Measurements from ENCODE around the gene FAM50B.

FAM50B gene

DNA sequence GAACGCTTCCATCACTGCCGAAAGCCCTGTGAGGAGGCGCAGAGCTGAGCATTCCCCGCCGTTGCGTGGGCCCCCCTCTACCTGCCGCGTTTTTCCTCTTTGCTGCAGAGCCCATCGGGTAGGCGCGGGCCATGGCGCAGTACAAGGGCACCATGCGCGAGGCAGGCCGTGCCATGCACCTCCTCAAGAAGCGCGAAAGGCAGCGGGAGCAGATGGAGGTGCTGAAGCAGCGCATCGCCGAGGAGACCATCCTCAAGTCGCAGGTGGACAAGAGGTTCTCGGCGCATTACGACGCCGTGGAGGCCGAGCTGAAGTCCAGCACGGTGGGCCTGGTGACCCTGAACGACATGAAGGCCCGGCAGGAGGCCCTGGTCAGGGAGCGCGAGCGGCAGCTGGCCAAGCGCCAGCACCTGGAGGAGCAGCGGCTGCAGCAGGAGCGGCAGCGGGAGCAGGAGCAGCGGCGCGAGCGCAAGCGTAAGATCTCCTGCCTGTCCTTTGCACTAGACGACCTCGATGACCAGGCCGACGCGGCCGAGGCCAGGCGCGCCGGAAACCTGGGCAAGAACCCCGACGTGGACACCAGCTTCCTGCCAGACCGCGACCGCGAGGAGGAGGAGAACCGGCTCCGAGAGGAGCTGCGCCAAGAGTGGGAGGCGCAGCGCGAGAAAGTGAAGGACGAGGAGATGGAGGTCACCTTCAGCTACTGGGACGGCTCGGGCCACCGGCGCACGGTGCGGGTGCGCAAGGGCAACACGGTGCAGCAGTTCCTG, 693 bp downstream of the FAM50B start:
- Histone ChIP-seq H3K27ac (replicated peaks; ENCODE audit: low read length) (no peak overlapping the region), H3K4me3 (ENCODE audit: low read length in 2 of 2) (peak overlapping the region in 1 of 2 donors; percentile 87), H2AK5ac (ENCODE audit: low read depth, low read length) (peak overlapping the region; percentile 69), H3K18ac (ENCODE audit: low read length) (peak overlapping the region; percentile 90), H4K8ac (ENCODE audit: low read depth, low read length) (peak overlapping the region; percentile 89), H4K91ac (ENCODE audit: low read depth, low read length, poor library complexity) (peak overlapping the region; percentile 77), H3K79me1 (ENCODE audit: low read depth, low read length) (peaks cover 1% of the 10 kb centered on the region), H3K36me3 (replicated peaks in 1 of 2; ENCODE audit: control insufficient read depth in 2 of 2, insufficient read depth in 2 of 2, low read length in 2 of 2) (no peaks in the 10 kb centered on the region), H2BK12ac (ENCODE audit: low read length) (no peak overlapping the region), H2BK15ac (ENCODE audit: low read length) (peak overlapping the region; percentile 28), H2BK120ac (ENCODE audit: low read depth, low read length) (peak overlapping the region; percentile 6), H3K27me3 (ENCODE audit: control insufficient read depth in 3 of 3, insufficient read depth in 3 of 3, low read depth in 1 of 3, low read length in 3 of 3) (no peaks in the 10 kb centered on the region), H3K9me3 (replicated peaks in 1 of 2; ENCODE audit: control insufficient read depth in 2 of 2, insufficient read depth in 1 of 2, low read depth in 1 of 2, low read length in 2 of 2) (peaks cover 5 to 10% of the 10 kb centered on the region in 2 donors), H3K4me1 (ENCODE audit: control insufficient read depth in 2 of 2, insufficient read depth in 1 of 2, low read depth in 1 of 2, low read length in 2 of 2) (peaks cover 0 to 2% of the 10 kb centered on the region in 2 donors), H2AFZ (ENCODE audit: low read length) (peak overlapping the region; percentile 20), H3K23ac (ENCODE audit: low read depth, low read length, poor library complexity) (peak overlapping the region; percentile 73), H3K14ac (ENCODE audit: low read length) (peak overlapping the region; percentile 83), H3K4ac (ENCODE audit: low read length) (peak overlapping the region; percentile 90), H3K4me2 (ENCODE audit: insufficient read depth, low read length, poor library complexity, severe bottlenecking) (peak overlapping the region; percentile 47), H2BK5ac (ENCODE audit: low read length) (no peak overlapping the region), H3K9ac (ENCODE audit: low read depth, low read length, poor library complexity) (peak overlapping the region; percentile 82)
- WGBS, 2 donors (ENCODE audit: extremely low coverage in 2 of 2, insufficient read length in 2 of 2, insufficient replicate concordance in 1 of 2), result no CpG with 5 or more reads among the region's 73 CpGs
- DNase-seq (ENCODE audit: low spot score), result no peak

DNA sequence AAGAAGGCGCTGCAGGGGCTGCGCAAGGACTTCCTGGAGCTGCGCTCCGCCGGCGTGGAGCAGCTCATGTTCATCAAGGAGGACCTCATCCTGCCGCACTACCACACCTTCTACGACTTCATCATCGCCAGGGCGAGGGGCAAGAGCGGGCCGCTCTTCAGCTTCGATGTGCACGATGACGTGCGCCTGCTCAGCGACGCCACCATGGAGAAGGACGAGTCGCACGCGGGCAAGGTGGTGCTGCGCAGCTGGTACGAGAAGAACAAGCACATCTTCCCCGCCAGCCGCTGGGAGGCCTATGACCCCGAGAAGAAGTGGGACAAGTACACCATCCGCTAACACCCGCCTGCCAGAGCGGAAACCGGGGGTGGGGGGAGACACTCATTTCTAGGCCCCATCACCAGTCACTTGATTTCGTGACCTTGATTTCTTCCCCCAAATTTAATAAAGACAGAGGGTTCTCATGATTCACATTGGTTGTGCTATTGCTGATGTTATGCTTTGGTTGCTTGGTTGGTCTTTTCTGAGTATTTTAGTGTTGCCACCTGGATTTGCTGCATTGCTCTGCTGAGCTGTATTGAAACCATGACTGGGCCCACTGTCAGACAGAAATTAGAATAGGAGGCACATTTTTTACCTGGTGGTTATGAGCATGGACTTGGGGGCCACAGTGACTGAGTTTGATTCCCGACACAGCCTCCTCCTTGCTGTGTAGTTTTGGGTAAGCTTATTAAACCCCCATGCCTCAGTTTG, 1.5 kb downstream of the FAM50B start:
- H3K9me3 ChIP-seq (replicated peaks in 1 of 2; ENCODE audit: control insufficient read depth in 2 of 2, insufficient read depth in 1 of 2, low read depth in 1 of 2, low read length in 2 of 2), result peaks cover 5 to 10% of the 10 kb centered on the region in 2 donors
- WGBS, 2 donors (ENCODE audit: extremely low coverage in 2 of 2, insufficient read length in 2 of 2, insufficient replicate concordance in 1 of 2), result no CpG with 5 or more reads among the region's 33 CpGs

DNA sequence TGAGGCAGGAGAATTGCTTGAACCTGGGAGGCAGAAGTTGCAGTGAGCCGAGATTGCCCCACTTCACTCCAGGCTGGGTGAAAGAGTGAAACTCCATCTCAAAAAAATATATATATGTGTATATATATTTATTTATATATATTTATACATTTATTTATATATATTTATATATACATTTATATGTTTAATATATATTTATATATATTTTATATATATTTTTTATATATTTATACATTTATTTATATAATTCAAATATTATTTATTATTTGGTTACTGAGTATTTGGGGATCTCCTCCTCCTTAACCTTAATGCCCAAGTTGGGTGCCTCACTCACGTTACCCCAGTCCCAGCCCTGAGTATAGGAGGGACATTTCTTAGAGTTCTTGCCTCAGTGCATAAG, 2.7 kb downstream of the FAM50B start:
- no peak overlapping the region for H4K8ac ChIP-seq (ENCODE audit: low read depth, low read length)
- DNase-seq (ENCODE audit: low spot score), result no peak
- H3K23ac ChIP-seq (ENCODE audit: low read depth, low read length, poor library complexity), result no peak overlapping the region
- no peak overlapping the region for H2AFZ ChIP-seq (ENCODE audit: low read length)
- H4K91ac ChIP-seq (ENCODE audit: low read depth, low read length, poor library complexity), result no peak overlapping the region
- peaks cover 5 to 7% of the 10 kb centered on the region in 2 donors for H3K9me3 ChIP-seq (replicated peaks in 1 of 2; ENCODE audit: control insufficient read depth in 2 of 2, insufficient read depth in 1 of 2, low read depth in 1 of 2, low read length in 2 of 2)
- no peak overlapping the region for H3K4me3 ChIP-seq (ENCODE audit: low read length in 2 of 2)
- H3K4ac ChIP-seq (ENCODE audit: low read length), result no peak overlapping the region
- no peak overlapping the region for H2BK12ac ChIP-seq (ENCODE audit: low read length)
- peaks cover 1% of the 10 kb centered on the region for H3K79me1 ChIP-seq (ENCODE audit: low read depth, low read length)
- H3K36me3 ChIP-seq (replicated peaks in 1 of 2; ENCODE audit: control insufficient read depth in 2 of 2, insufficient read depth in 2 of 2, low read length in 2 of 2), result no peaks in the 10 kb centered on the region
- no peak overlapping the region for H3K4me2 ChIP-seq (ENCODE audit: insufficient read depth, low read length, poor library complexity, severe bottlenecking)
- no peak overlapping the region for H3K18ac ChIP-seq (ENCODE audit: low read length)
- no peak overlapping the region for H3K9ac ChIP-seq (ENCODE audit: low read depth, low read length, poor library complexity)
- no peak overlapping the region for H3K14ac ChIP-seq (ENCODE audit: low read length)
- no peak overlapping the region for H2BK15ac ChIP-seq (ENCODE audit: low read length)
- no peaks in the 10 kb centered on the region for H3K27me3 ChIP-seq (ENCODE audit: control insufficient read depth in 3 of 3, insufficient read depth in 3 of 3, low read depth in 1 of 3, low read length in 3 of 3)
- no peak overlapping the region for H3K27ac ChIP-seq (replicated peaks; ENCODE audit: low read length)
- H2BK5ac ChIP-seq (ENCODE audit: low read length), result no peak overlapping the region
- peaks cover 0 to 2% of the 10 kb centered on the region in 2 donors for H3K4me1 ChIP-seq (ENCODE audit: control insufficient read depth in 2 of 2, insufficient read depth in 1 of 2, low read depth in 1 of 2, low read length in 2 of 2)
- WGBS, 2 donors (ENCODE audit: extremely low coverage in 2 of 2, insufficient read length in 2 of 2, insufficient replicate concordance in 1 of 2), result no CpG with 5 or more reads among the region's 2 CpGs
- no peak overlapping the region for H2BK120ac ChIP-seq (ENCODE audit: low read depth, low read length)
- no peak overlapping the region for H2AK5ac ChIP-seq (ENCODE audit: low read depth, low read length)

More for the DNA sequence above, 1.5 kb downstream of the FAM50B start:
- H3K36me3 ChIP-seq (replicated peaks in 1 of 2; ENCODE audit: control insufficient read depth in 2 of 2, insufficient read depth in 2 of 2, low read length in 2 of 2), result no peaks in the 10 kb centered on the region
- H2BK15ac ChIP-seq (ENCODE audit: low read length), result peak overlapping the region; percentile 28
- H4K8ac ChIP-seq (ENCODE audit: low read depth, low read length), result no peak overlapping the region
- no peak overlapping the region for H2BK12ac ChIP-seq (ENCODE audit: low read length)
- no peak overlapping the region for H2BK5ac ChIP-seq (ENCODE audit: low read length)
- H3K27ac ChIP-seq (replicated peaks; ENCODE audit: low read length), result no peak overlapping the region
- no peak overlapping the region for H3K4me2 ChIP-seq (ENCODE audit: insufficient read depth, low read length, poor library complexity, severe bottlenecking)
- H3K4ac ChIP-seq (ENCODE audit: low read length), result no peak overlapping the region
- H3K23ac ChIP-seq (ENCODE audit: low read depth, low read length, poor library complexity), result no peak overlapping the region
- DNase-seq (ENCODE audit: low spot score), result no peak
- H3K79me1 ChIP-seq (ENCODE audit: low read depth, low read length), result peaks cover 1% of the 10 kb centered on the region
- no peak overlapping the region for H3K14ac ChIP-seq (ENCODE audit: low read length)
- H3K18ac ChIP-seq (ENCODE audit: low read length), result no peak overlapping the region
- no peak overlapping the region for H2BK120ac ChIP-seq (ENCODE audit: low read depth, low read length)
- H4K91ac ChIP-seq (ENCODE audit: low read depth, low read length, poor library complexity), result no peak overlapping the region
- no peak overlapping the region for H3K9ac ChIP-seq (ENCODE audit: low read depth, low read length, poor library complexity)
- H2AK5ac ChIP-seq (ENCODE audit: low read depth, low read length), result peak overlapping the region; percentile 6
- no peak overlapping the region for H3K4me3 ChIP-seq (ENCODE audit: low read length in 2 of 2)
- H2AFZ ChIP-seq (ENCODE audit: low read length), result no peak overlapping the region
- H3K4me1 ChIP-seq (ENCODE audit: control insufficient read depth in 2 of 2, insufficient read depth in 1 of 2, low read depth in 1 of 2, low read length in 2 of 2), result peaks cover 0 to 2% of the 10 kb centered on the region in 2 donors
- H3K27me3 ChIP-seq (ENCODE audit: control insufficient read depth in 3 of 3, insufficient read depth in 3 of 3, low read depth in 1 of 3, low read length in 3 of 3), result no peaks in the 10 kb centered on the region

DNA sequence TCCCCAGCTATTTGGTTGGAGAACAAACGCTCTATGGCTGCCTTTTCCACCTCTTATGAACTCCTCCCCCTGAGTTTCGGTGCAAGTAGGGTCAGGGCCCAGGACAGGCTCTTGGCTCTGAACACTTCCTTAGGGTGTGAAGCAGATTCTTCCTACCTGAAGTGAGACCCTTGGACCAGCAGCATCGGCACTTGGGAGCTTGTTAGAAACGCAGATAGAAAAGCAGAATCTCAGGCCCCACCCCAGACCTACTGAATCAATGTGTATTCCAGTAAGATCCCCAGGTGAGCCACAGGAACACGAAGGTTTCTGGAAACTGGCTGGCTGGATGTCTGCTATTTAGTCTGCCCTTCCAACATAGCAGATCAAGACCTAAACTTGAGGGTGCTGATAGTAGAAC, 3.2 kb downstream of the FAM50B start:
- no peak overlapping the region for H2BK5ac ChIP-seq (ENCODE audit: low read length)
- no peak overlapping the region for H4K91ac ChIP-seq (ENCODE audit: low read depth, low read length, poor library complexity)
- no peak overlapping the region for H2BK12ac ChIP-seq (ENCODE audit: low read length)
- H3K4me2 ChIP-seq (ENCODE audit: insufficient read depth, low read length, poor library complexity, severe bottlenecking), result no peak overlapping the region
- H3K23ac ChIP-seq (ENCODE audit: low read depth, low read length, poor library complexity), result no peak overlapping the region
- H3K27ac ChIP-seq (replicated peaks; ENCODE audit: low read length), result no peak overlapping the region
- no peak for DNase-seq (ENCODE audit: low spot score)
- no CpG with 5 or more reads among the region's 5 CpGs for WGBS, 2 donors (ENCODE audit: extremely low coverage in 2 of 2, insufficient read length in 2 of 2, insufficient replicate concordance in 1 of 2)
- no peak overlapping the region for H2AK5ac ChIP-seq (ENCODE audit: low read depth, low read length)
- H2AFZ ChIP-seq (ENCODE audit: low read length), result no peak overlapping the region
- no peak overlapping the region for H3K18ac ChIP-seq (ENCODE audit: low read length)
- H3K9ac ChIP-seq (ENCODE audit: low read depth, low read length, poor library complexity), result no peak overlapping the region
- no peak overlapping the region for H2BK15ac ChIP-seq (ENCODE audit: low read length)
- no peak overlapping the region for H3K4ac ChIP-seq (ENCODE audit: low read length)
- H3K4me1 ChIP-seq (ENCODE audit: control insufficient read depth in 2 of 2, insufficient read depth in 1 of 2, low read depth in 1 of 2, low read length in 2 of 2), result peaks cover 0 to 2% of the 10 kb centered on the region in 2 donors
- H2BK120ac ChIP-seq (ENCODE audit: low read depth, low read length), result no peak overlapping the region
- H3K4me3 ChIP-seq (ENCODE audit: low read length in 2 of 2), result no peak overlapping the region
- peaks cover 1% of the 10 kb centered on the region for H3K79me1 ChIP-seq (ENCODE audit: low read depth, low read length)
- H3K9me3 ChIP-seq (replicated peaks in 1 of 2; ENCODE audit: control insufficient read depth in 2 of 2, insufficient read depth in 1 of 2, low read depth in 1 of 2, low read length in 2 of 2), result peaks cover 5 to 7% of the 10 kb centered on the region in 2 donors
- no peak overlapping the region for H3K14ac ChIP-seq (ENCODE audit: low read length)
- H3K27me3 ChIP-seq (ENCODE audit: control insufficient read depth in 3 of 3, insufficient read depth in 3 of 3, low read depth in 1 of 3, low read length in 3 of 3), result no peaks in the 10 kb centered on the region
- no peak overlapping the region for H4K8ac ChIP-seq (ENCODE audit: low read depth, low read length)
- H3K36me3 ChIP-seq (replicated peaks in 1 of 2; ENCODE audit: control insufficient read depth in 2 of 2, insufficient read depth in 2 of 2, low read length in 2 of 2), result no peaks in the 10 kb centered on the region
